Adrenal gland (tissue), 12 donors: Measurements from ENCODE around the gene NAGLU. TPM values are rescaled to one million over a fixed set of nuclear protein-coding genes. Genes with fewer than 3 reads are reported as not detected.

Experiments used
- DNase-seq, 7 donors: peaks; one replicate each; pipeline ENCODE4 v3.0.0-alpha.2; 2019 to 2020
- H3K27ac ChIP-seq, 5 donors: fragments of 200-600 bp; sonication (generic) in 4 of 5; 1 replicate in 3 of 5; 2 replicates in 2 of 5; pipeline versions ENCODE4 v1.5.1 to v1.8.0; 2016 to 2020; ENCODE audit warnings: mild to moderate bottlenecking in 1 of 5
- H3K27me3 ChIP-seq: fragments of 200-600 bp; 2 replicates; pipeline ENCODE4 v1.8.0; 2021
- H3K36me3 ChIP-seq, 2 donors: fragments of 200-600 bp; replicated peaks in 1 of 2; 1 replicate in 1 of 2; 2 replicates in 1 of 2; pipeline versions ENCODE4 v1.5.1 to v1.8.0; 2018 to 2022
- H3K4me1 ChIP-seq, 2 donors: fragments of 200-600 bp; replicated peaks in 1 of 2; 1 replicate in 1 of 2; 2 replicates in 1 of 2; pipeline versions ENCODE4 v1.5.1 to v1.8.0; 2018 to 2021
- H3K4me3 ChIP-seq, 4 donors: fragments of 200-600 bp; sonication (generic) in 3 of 4; one replicate each; pipeline ENCODE4 v1.5.1; 2016 to 2018
- H3K9me3 ChIP-seq, 3 donors: fragments of 200-600 bp; sonication (generic) in 1 of 3; replicated peaks in 1 of 3; 1 replicate in 2 of 3; 2 replicates in 1 of 3; pipeline versions ENCODE4 v1.5.1 to v1.8.0; 2016 to 2021
- CTCF ChIP-seq, 6 experiments: fragments of 450-650 bp in 4 of 6; fragments of 200-600 bp in 2 of 6; sonication (generic) in 1 of 6; IDR thresholded peaks; 1 replicate in 5 of 6; 2 replicates in 1 of 6; pipeline versions ENCODE4 v1.5.1 to v1.8.0; 2016 to 2021; ENCODE audit warnings: antibody characterized with exemption in 6 of 6, mild to moderate bottlenecking in 2 of 6, moderate library complexity in 1 of 6
- POLR2A ChIP-seq, 2 donors: fragments of 450-650 bp; IDR thresholded peaks; one replicate each; pipeline ENCODE4 v1.6.1; 2017; ENCODE audit warnings: antibody characterized with exemption in 2 of 2, mild to moderate bottlenecking in 2 of 2, moderate library complexity in 1 of 2
- WGBS, 4 donors: extraction: QIAGEN DNeasy Blood & Tissue Kit in 2 of 4; methylation state at CpG; one replicate each; pipeline versions ENCODE4 v1.1.5 to v1.1.7; 2013 to 2017; 5-methylcytosine and 5-hydroxymethylcytosine counted together
- intact Hi-C, 2 donors: fragments of 100-400 bp; cut with DNase I; formaldehyde crosslinking; loops; one replicate each; pipeline versions ENCODE4 v1.14.1 to v1.15.0; 2022 to 2023
- polyA plus RNA-seq, 3 donors: library from polyadenylated mRNA; stranded (reverse); fragments of 200-250 nt in 2 of 3; fragments of 350-450 nt in 1 of 3; fragmentation: Illumina TruSeq in 1 of 3; extraction: RNeasy Lipid Tissue Mini Kit (QIAGEN cat#74804) in 1 of 3; gene quantifications; one replicate each; pipeline ENCODE4 v1.2.3, GENCODE V29; 2013 to 2014
- total RNA-seq, 9 donors: library from RNA; depleted of rRNA in 4 of 9; stranded (reverse); fragments of >200 nt in 4 of 9; fragments of 120-200 nt in 1 of 9; fragmentation: NEBNext Ultra II Directional in 1 of 9; extraction: Animal tissue kit (Norgen Biotek cat#: 25700) in 1 of 9; gene quantifications; one replicate each; pipeline versions ENCODE4 v1.1.0 to v1.2.4, GENCODE V29; 2013 to 2023
- donor health status: healthy with polysubstance abuse.
- donor health status: Bipolar disorder and iron deficiency.
- donor health status: DM: yes; HTN: yes; CAD: no.
- donor health status: DM: no; HTN: no; CAD: no.
- donor health status: DM: no; HTN: no; CAD: no.
- donor health status: DM: yes; HTN: yes; CAD: no.

The NAGLU gene
- total and polyA plus RNA-seq, 12 donors: 12.4 to 115 (median 58.5) TPM

DNA sequence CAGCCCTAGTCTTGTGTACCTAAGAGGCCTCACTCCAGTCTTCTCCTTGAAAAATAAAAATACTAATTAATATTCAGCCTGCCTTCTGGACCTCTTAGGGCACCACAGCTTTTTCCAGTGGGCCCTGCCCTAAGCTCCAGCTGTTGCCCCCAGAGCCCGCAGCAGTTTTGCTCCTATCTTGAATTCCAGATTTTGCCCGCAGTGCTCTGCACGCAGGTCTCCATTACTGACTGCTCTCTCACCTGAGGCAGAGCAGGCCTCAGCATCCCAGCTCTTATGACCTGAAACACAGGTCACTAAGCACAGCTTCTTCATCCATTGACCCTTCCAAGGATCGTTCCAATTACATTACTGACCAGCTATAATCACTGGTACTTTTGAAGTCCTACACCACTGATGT lies 28.4 kb upstream of the NAGLU start:
- Histone ChIP-seq H3K4me1 (peaks cover 5 to 21% of the 10 kb centered on the region in 2 donors), H3K27ac (no peak overlapping the region), H3K4me3 (no peak overlapping the region), H3K9me3 (no peaks in the 10 kb centered on the region), H3K36me3 (peaks cover 0 to 70% of the 10 kb centered on the region in 2 donors), H3K27me3 (no peaks in the 10 kb centered on the region)
- TF ChIP-seq POLR2A (IDR thresholded peaks at IDR 0.05): no peak
- TF ChIP-seq CTCF (IDR thresholded peaks at IDR 0.05): no peak
- 92 to 98% (median 94%) methylated on average over 4 of the region's 4 CpGs for WGBS, 4 donors
- DNase-seq: no peak
- intact Hi-C loops: no loop called here

DNA sequence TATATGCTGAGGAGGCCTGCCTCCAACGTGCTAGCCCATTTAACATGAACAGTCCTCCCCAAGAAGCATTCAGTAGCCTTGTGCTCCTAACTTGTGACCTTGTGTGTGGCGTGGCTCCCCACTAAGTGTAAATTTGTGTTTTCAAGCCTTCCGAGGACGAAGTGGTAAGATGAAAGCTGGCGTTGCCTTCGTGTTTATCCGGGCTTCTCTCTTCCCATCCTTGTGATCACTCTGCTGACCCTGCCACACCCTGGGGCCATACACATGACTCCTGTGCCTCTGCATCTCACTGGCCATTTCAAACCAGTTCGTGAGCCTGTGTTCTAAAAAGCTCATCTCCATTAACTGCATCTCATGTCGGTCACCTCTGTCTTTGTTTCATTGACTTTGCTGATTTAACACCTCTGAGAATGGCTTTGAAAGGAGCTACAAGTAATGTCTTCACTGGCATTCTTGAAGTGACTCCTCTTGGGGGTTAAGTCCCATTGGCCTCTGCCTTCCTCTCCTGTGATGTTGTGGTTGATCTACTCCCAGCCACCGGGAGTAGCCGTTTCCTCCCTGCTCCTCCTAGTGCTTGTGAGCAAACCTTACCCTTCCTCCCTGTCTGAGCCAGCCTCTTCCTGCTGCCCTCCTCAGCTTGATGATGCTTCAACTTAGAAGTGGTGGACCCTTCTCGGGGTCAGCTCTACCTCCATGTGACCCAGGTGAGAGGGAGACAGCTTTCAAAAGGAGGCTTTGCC lies 27.4 kb upstream of the NAGLU start:
- Histone ChIP-seq H3K27me3 (no peaks in the 10 kb centered on the region), H3K4me1 (peaks cover 6 to 23% of the 10 kb centered on the region in 2 donors), H3K27ac (no peak overlapping the region), H3K4me3 (no peak overlapping the region), H3K9me3 (no peaks in the 10 kb centered on the region), H3K36me3 (peaks cover 0 to 63% of the 10 kb centered on the region in 2 donors)
- 76 to 80% (median 80%) methylated on average over 12 of the region's 12 CpGs for WGBS, 4 donors
- DNase-seq: no peak
- intact Hi-C loops: no loop called here
- TF ChIP-seq POLR2A (IDR thresholded peaks at IDR 0.05): no peak

- DNase-seq: no peak
- intact Hi-C loops: no loop called here
- TF ChIP-seq CTCF (IDR thresholded peaks at IDR 0.05) (no peak), POLR2A (IDR thresholded peaks at IDR 0.05) (no peak)
- Histone ChIP-seq H3K36me3 (peaks cover 0 to 63% of the 10 kb centered on the region in 2 donors), H3K4me1 (peaks cover 6 to 23% of the 10 kb centered on the region in 2 donors), H3K4me3 (no peak overlapping the region), H3K27ac (no peak overlapping the region), H3K27me3 (no peaks in the 10 kb centered on the region), H3K9me3 (no peaks in the 10 kb centered on the region)
- 89 to 95% (median 92%) methylated on average over 5 of the region's 5 CpGs for WGBS, 4 donors
Observed at GRCh38 chr17:42509409-42509808, 26.6 kb upstream of the NAGLU start.

DNA sequence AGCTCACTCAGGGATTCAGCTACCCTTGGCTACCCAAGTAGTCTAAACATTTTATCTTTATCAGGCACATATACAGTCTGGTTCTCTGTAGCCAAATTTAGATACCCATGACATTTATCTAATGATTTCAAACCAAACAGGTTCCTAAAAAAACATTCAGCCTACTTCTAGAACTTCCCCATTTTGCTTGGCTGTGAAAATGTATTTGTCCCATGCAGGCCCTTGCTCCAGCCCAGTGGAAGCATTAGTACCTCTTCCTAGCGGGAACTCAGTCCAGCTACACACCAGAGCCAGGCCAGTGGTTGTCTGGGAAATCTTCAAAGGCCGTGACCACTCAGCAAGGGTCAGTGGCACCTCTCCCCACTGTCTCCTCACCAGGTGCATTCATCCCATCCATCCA lies 26.2 kb upstream of the NAGLU start:
- intact Hi-C loops: loop anchor here in 1 of 2 donors (10.0 kb wide), 1 partner anchor 185 kb away; no protein-coding TSS in a partner anchor
- no peak overlapping the region for H3K27ac ChIP-seq
- H3K4me3 ChIP-seq: no peak overlapping the region
- TF ChIP-seq POLR2A (IDR thresholded peaks at IDR 0.05): no peak
- TF ChIP-seq CTCF (IDR thresholded peaks at IDR 0.05): no peak
- no peaks in the 10 kb centered on the region for H3K9me3 ChIP-seq
- peaks cover 6 to 23% of the 10 kb centered on the region in 2 donors for H3K4me1 ChIP-seq
- H3K36me3 ChIP-seq: peaks cover 0 to 63% of the 10 kb centered on the region in 2 donors
- no peaks in the 10 kb centered on the region for H3K27me3 ChIP-seq
- WGBS, 4 donors: 72 to 86% (median 78%) methylated on average over 2 of the region's 2 CpGs
- DNase-seq: no peak
